A549 treated with DMSO at 1 μM for 4 hours (cell line): ENCODE measurements around the gene CST4. TPM values are rescaled to one million over a fixed set of nuclear protein-coding genes. Genes with fewer than 3 reads are reported as not detected.

Source experiments
- total RNA-seq: library from RNA; stranded (reverse); fragments of 200-300 nt; extraction: Qiagen RNA extraction; gene quantifications from 5 replicates; pipeline ENCODE4 v1.2.3, GENCODE V29; 2022; ENCODE audit warnings: low read depth

CST4 gene, protein sequence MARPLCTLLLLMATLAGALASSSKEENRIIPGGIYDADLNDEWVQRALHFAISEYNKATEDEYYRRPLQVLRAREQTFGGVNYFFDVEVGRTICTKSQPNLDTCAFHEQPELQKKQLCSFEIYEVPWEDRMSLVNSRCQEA
- total RNA-seq: not detected in 5 replicates

DNA sequence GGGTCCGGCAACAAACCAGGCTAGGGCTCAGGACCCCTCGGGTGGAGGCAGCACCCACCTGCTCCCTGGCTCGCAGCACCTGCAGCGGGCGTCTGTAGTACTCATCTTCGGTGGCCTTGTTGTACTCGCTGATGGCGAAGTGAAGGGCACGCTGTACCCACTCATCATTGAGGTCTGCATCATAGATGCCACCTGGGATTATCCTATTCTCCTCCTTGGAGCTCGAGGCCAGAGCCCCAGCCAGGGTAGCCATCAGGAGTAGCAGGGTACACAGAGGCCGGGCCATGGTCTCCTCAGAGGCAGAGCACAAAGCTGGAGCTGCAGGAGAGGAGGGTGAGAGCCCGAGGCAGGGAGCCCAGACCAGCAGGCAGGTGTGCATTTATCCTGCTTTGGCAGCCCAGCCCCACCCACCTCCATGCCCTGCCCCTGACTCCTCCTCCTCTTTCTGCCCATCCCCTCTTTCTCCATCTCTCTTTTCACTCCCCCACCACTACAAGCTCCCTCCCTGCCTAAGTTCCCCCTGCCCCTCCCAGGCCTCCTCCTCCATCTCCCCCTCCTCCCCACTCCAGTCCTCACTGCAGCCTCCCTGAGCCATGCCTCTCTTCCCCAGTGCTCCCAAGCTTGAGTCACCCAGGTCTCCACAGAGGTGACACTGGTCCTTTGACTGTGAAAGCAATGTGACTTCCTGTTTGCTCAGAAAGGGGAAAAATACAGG, at the start of gene CST4:
CST4 (minus strand) TSS at position 355 of the 715 bp plus-strand sequence; CDS start at position 286, 69 bp downstream.

DNA sequence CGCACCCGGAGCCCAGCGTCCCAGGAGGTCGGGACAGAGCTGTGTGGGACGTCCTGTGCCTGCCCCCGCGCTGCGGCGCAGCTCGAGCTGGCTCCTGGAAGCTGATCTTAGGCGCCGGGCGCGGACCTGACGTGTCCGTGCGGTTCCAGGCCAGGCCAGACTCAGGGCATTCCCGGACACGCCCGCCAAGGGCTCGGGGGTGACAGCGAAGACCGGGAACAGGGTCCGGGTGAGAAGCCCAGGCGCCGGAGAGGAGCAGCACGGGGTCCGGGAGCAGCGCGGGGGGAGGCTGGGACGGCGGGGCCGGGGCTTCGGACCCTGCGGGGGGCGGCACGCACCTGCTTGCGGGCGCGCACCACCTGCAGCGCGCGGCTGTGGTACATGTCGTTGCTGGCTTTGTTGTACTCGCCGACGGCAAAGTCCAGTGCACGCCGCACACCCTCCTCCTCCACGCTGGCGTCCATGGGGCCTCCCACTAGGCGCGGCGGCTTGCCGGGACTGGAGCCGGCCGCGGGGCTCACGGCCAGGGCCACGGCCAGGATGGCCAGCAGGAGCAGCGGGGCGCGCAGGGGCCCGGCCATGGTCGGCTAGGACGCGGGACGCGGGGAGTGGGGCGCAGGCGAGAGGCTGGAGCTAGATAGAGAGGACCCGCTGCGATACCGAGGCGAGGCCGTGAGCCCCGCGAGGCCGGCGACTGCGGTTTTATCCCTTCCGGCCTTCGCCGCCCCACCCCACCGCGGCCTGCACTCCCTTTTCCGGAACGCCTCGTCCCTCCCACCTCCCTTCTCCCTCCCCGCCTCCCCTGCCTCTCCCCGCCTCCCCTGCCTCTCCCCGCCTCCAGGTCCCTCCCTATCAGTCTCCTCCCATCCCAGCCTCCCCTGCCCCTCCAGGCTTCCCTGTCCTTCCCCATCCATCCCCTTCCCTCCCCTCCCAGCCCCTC, 51.3 kb downstream of the CST4 start, which contains the start of gene CST3:
CST3 (minus strand) TSS at position 674 of the 940 bp plus-strand sequence; CDS start at position 581, 93 bp downstream.

Other genes starting within 250 kb of the CST4 start
- not detected in 5 replicates for gene CSTL1, start 249.4 kb downstream of the CST4 start, total RNA-seq
- gene CST11, start 236.2 kb downstream of the CST4 start, total RNA-seq: not detected in 5 replicates
- not detected in 5 replicates for gene CST8, start 197.9 kb downstream of the CST4 start, total RNA-seq
- gene CST9L, start 120.6 kb downstream of the CST4 start, total RNA-seq: not detected in 5 replicates
- not detected in 5 replicates for gene CST9, start 83.1 kb downstream of the CST4 start, total RNA-seq
- gene CST3, start 51.1 kb downstream of the CST4 start, total RNA-seq: 234 to 361 TPM (median 335 TPM) in 5 replicates
- gene CST1, start 61.9 kb upstream of the CST4 start, total RNA-seq: 0.35 to 1.9 TPM (median 0.94 TPM) in 5 replicates
- 0.14 to 0.52 TPM (median 0.28 TPM) in 3 of 5 replicates, not detected in the others for gene CST2, start 137.7 kb upstream of the CST4 start, total RNA-seq
- gene CST5, start 190.7 kb upstream of the CST4 start, total RNA-seq: not detected in 5 replicates